CD14-positive monocyte (primary cell): ENCODE results near the gene TMEM141. TPM values are rescaled to one million over a fixed set of nuclear protein-coding genes. Genes with fewer than 3 reads are reported as not detected.

Source experiments
- DNase-seq, 3 donors: peaks; one replicate each; pipeline ENCODE4 v3.0.0-alpha.2; 2011 to 2022
- H2AFZ ChIP-seq: 2 replicates; pipeline ENCODE4 v1.6.0; 2012; ENCODE audit warnings: mild to moderate bottlenecking, low read depth, low read length, inconsistent platforms; ENCODE audit not compliant: insufficient read depth, poor library complexity, severe bottlenecking
- H3K27ac ChIP-seq, 2 donors: 1 replicate in 1 of 2; 2 replicates in 1 of 2; pipeline ENCODE4 v1.5.1; 2012 to 2013; ENCODE audit warnings: low read length in 2 of 2, control low read depth in 1 of 2, inconsistent platforms in 1 of 2, low read depth in 1 of 2, mild to moderate bottlenecking in 1 of 2
- H3K27me3 ChIP-seq, 2 donors: one replicate each; pipeline versions ENCODE4 v1.6.0 to v1.6.1; 2011 to 2013; ENCODE audit warnings: low read length in 2 of 2; ENCODE audit not compliant: control insufficient read depth in 2 of 2, insufficient read depth in 2 of 2
- H3K36me3 ChIP-seq, 2 donors: replicated peaks in 1 of 2; 1 replicate in 1 of 2; 2 replicates in 1 of 2; pipeline versions ENCODE4 v1.5.1 to v1.6.1; 2012 to 2013; ENCODE audit warnings: low read length in 2 of 2, control low read depth in 1 of 2, inconsistent platforms in 1 of 2, mild to moderate bottlenecking in 1 of 2; ENCODE audit not compliant: insufficient read depth in 2 of 2, control insufficient read depth in 1 of 2
- H3K4me1 ChIP-seq, 2 donors: 1 replicate in 1 of 2; 2 replicates in 1 of 2; pipeline versions ENCODE4 v1.5.1 to v1.6.1; 2012 to 2013; ENCODE audit warnings: low read length in 2 of 2, control low read depth in 1 of 2, inconsistent platforms in 1 of 2, mild to moderate bottlenecking in 1 of 2, moderate library complexity in 1 of 2; ENCODE audit not compliant: insufficient read depth in 2 of 2, control insufficient read depth in 1 of 2
- H3K4me2 ChIP-seq: replicated peaks from 2 replicates; pipeline ENCODE3; 2012; ENCODE audit warnings: low read length, moderate library complexity, mild to moderate bottlenecking; ENCODE audit not compliant: poor library complexity, severe bottlenecking; ENCODE audit errors: extremely low read depth
- H3K4me3 ChIP-seq, 3 experiments: fragments of 200-600 bp in 1 of 3; sonication (generic) in 1 of 3; replicated peaks in 1 of 3; 1 replicate in 2 of 3; 2 replicates in 1 of 3; pipeline ENCODE4 v1.5.1; 2011 to 2013; ENCODE audit warnings: low read length in 3 of 3, mild to moderate bottlenecking in 3 of 3, control low read depth in 2 of 3, low read depth in 2 of 3, inconsistent platforms in 1 of 3, moderate library complexity in 1 of 3
- H3K79me2 ChIP-seq: 2 replicates; pipeline ENCODE4 v1.6.0; 2012; ENCODE audit warnings: mild to moderate bottlenecking, control low read depth, inconsistent platforms, low read length, moderate library complexity; ENCODE audit not compliant: insufficient read depth
- H3K9ac ChIP-seq: 2 replicates; pipeline ENCODE4 v1.6.0; 2017; ENCODE audit warnings: low read length, mild to moderate bottlenecking; ENCODE audit not compliant: insufficient read depth, poor library complexity, severe bottlenecking
- H3K9me3 ChIP-seq, 2 donors: replicated peaks in 1 of 2; 1 replicate in 1 of 2; 2 replicates in 1 of 2; pipeline versions ENCODE4 v1.5.1 to v1.6.1; 2012 to 2013; ENCODE audit warnings: low read length in 2 of 2, control low read depth in 1 of 2; ENCODE audit not compliant: control insufficient read depth in 1 of 2, insufficient read depth in 1 of 2
- H4K20me1 ChIP-seq: 2 replicates; pipeline ENCODE4 v1.6.0; 2012; ENCODE audit warnings: mild to moderate bottlenecking, low read length, control low read depth, moderate library complexity; ENCODE audit not compliant: insufficient read depth
- H3K27ac Mint-ChIP-seq, 7 donors: one replicate each; pipeline ENCODE4 v1.8.0; 2020; ENCODE audit warnings: mild to moderate bottlenecking in 7 of 7, mixed read lengths in 7 of 7, moderate library complexity in 6 of 7, inconsistent platforms in 2 of 7
- H3K27me3 Mint-ChIP-seq, 3 donors: one replicate each; pipeline ENCODE4 v1.8.0; 2021 to 2022; ENCODE audit warnings: low read depth in 3 of 3, mild to moderate bottlenecking in 3 of 3, mixed read lengths in 3 of 3, moderate library complexity in 3 of 3, inconsistent platforms in 1 of 3
- H3K36me3 Mint-ChIP-seq, 2 donors: one replicate each; pipeline ENCODE4 v1.8.0; 2020; ENCODE audit warnings: mixed read lengths in 2 of 2, inconsistent platforms in 1 of 2, mild to moderate bottlenecking in 1 of 2
- H3K4me1 Mint-ChIP-seq: one replicate; pipeline ENCODE4 v1.8.0; 2020; ENCODE audit warnings: mild to moderate bottlenecking, mixed read lengths
- H3K4me3 Mint-ChIP-seq, 2 donors: one replicate each; pipeline ENCODE4 v1.8.0; 2020; ENCODE audit warnings: mild to moderate bottlenecking in 2 of 2, mixed read lengths in 2 of 2, moderate library complexity in 1 of 2
- H3K9me3 Mint-ChIP-seq, 7 donors: one replicate each; pipeline ENCODE4 v1.8.0; 2020 to 2022; ENCODE audit warnings: mixed read lengths in 7 of 7, mild to moderate bottlenecking in 6 of 7, moderate library complexity in 6 of 7, inconsistent platforms in 2 of 7
- CTCF ChIP-seq: fragments of 200-600 bp; IDR thresholded peaks from one replicate; pipeline ENCODE4 v1.8.0; 2022; ENCODE audit warnings: antibody characterized with exemption, mild to moderate bottlenecking
- WGBS: methylation state at CpG from one replicate; pipeline ENCODE4 v1.1.5; 2013; ENCODE audit warnings: missing lambda C conversion rate; ENCODE audit not compliant: insufficient coverage; 5-methylcytosine and 5-hydroxymethylcytosine counted together
- intact Hi-C, 2 donors: fragments of 100-400 bp; cut with micrococcal nuclease; formaldehyde crosslinking; loops; one replicate each; pipeline versions ENCODE4 v1.15.0 to v1.15.1; 2023
- polyA plus RNA-seq, 3 donors: library from polyadenylated mRNA; depleted of rRNA in 1 of 3; unstranded in 2 of 3; stranded (reverse) in 1 of 3; fragments of 300-500 nt in 2 of 3; fragments of >200 nt in 1 of 3; fragmentation: Illumina TruSeq in 2 of 3; gene quantifications; 1 replicate in 2 of 3; 2 replicates in 1 of 3; pipeline ENCODE4 v1.2.3, GENCODE V29; 2012 to 2021

Gene TMEM141
- polyA plus RNA-seq, 3 donors: 33.1 to 47.2 (median 39.2) TPM

DNA sequence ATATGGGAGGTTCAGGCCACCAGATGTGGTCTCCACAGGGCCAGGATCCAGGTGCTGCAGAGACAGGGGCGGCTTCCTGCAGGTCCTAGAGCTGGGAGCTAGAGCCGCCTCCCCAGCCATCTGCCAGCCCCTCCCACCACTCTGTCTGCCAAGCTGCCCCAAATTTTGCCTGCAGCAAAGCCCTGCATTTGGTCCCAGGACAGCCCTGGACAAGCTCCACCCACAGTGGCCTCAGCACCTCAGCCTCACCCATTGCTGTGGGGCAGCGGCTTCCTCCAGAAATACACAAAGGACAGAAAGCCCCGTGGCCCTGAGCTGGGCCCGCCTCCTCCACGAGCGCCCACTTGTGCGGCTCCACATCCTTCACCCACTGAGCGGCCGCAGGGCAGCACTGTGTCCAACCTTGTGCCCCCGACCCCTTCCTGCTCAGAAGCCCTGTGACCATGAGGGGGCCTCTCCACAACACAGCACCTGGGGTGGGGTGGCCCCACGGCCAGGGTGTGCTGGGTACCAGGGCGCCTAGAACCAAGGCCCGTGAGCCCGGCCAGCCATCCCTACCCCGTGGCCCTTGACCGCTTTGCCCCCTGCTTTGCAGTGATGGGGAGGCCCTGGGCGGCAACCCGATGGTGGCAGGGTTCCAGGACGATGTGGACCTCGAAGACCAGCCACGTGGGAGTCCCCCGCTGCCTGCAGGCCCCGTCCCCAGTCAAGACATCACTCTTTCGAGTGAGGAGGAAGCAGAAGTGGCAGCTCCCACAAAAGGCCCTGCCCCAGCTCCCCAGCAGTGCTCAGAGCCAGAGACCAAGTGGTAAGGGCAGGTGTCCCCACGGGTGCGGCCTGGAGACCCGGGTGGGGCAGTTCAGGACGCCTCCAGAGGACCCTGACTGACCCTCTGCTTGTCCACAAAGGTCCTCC lies 47.4 kb downstream of the TMEM141 start:
- peaks cover 14 to 18% of the 10 kb centered on the region in 2 donors for H3K4me1 ChIP-seq
- no peak overlapping the region for H3K27ac Mint-ChIP-seq
- no peak overlapping the region for H3K4me3 ChIP-seq
- H3K9ac ChIP-seq: no peak overlapping the region
- peaks cover 22 to 57% of the 10 kb centered on the region in 2 donors for H3K36me3 Mint-ChIP-seq
- no peak overlapping the region for H2AFZ ChIP-seq
- H3K9me3 Mint-ChIP-seq: peaks cover 0 to 3% (median under 1%) of the 10 kb centered on the region in 7 donors
- H4K20me1 ChIP-seq: no peaks in the 10 kb centered on the region
- peaks cover 33 to 43% of the 10 kb centered on the region in 2 donors for H3K36me3 ChIP-seq
- no peaks in the 10 kb centered on the region for H3K9me3 ChIP-seq
- no peak for DNase-seq
- intact Hi-C loops: no loop called here
- peaks cover 6% of the 10 kb centered on the region for H3K4me1 Mint-ChIP-seq
- 88% methylated on average over 26 of the region's 29 CpGs for WGBS
- H3K27ac ChIP-seq: no peak overlapping the region
- peaks cover 0 to 12% of the 10 kb centered on the region in 2 donors for H3K27me3 ChIP-seq
- TF ChIP-seq CTCF: no peak
- H3K4me2 ChIP-seq: no peak overlapping the region
- H3K27me3 Mint-ChIP-seq: peaks cover 2 to 17% (median 10%) of the 10 kb centered on the region in 3 donors
- no peaks in the 10 kb centered on the region for H3K79me2 ChIP-seq
- H3K4me3 Mint-ChIP-seq: no peak overlapping the region

- peaks cover 8 to 26% (median 16%) of the 10 kb centered on the region in 3 donors for H3K27me3 Mint-ChIP-seq
- no peak overlapping the region for H2AFZ ChIP-seq
- peaks cover 8% of the 10 kb centered on the region for H3K4me1 Mint-ChIP-seq
- no peak overlapping the region for H3K27ac ChIP-seq
- H3K9me3 ChIP-seq: no peaks in the 10 kb centered on the region
- no peak overlapping the region for H3K9ac ChIP-seq
- peaks cover 18 to 49% of the 10 kb centered on the region in 2 donors for H3K36me3 Mint-ChIP-seq
- H3K9me3 Mint-ChIP-seq: peaks cover 0 to 5% (median 3%) of the 10 kb centered on the region in 7 donors
- no peaks in the 10 kb centered on the region for H4K20me1 ChIP-seq
- intact Hi-C loops: loop anchor here (5.0 to 10.0 kb wide), 3 partner anchors 32 to 193 kb away; partner anchors contain the start of genes C8G (in 1 of the 2), FBXW5 (in 1 of the 2), FUT7 (in 1 of the 2) and RABL6 (in 1 of the 2)
- WGBS: 95% methylated on average over 25 of the region's 36 CpGs
- peak overlapping the region in 4 of 7 donors; percentile 54 to 85 (median 78) for H3K27ac Mint-ChIP-seq
- TF ChIP-seq CTCF: no peak
- no peaks in the 10 kb centered on the region for H3K79me2 ChIP-seq
- H3K27me3 ChIP-seq: peaks cover 0 to 20% of the 10 kb centered on the region in 2 donors
- H3K4me3 Mint-ChIP-seq: no peak overlapping the region
- DNase-seq: no peak
- H3K4me3 ChIP-seq: no peak overlapping the region
- peaks cover 33 to 37% of the 10 kb centered on the region in 2 donors for H3K36me3 ChIP-seq
- H3K4me2 ChIP-seq: no peak overlapping the region
- H3K4me1 ChIP-seq: peaks cover 15 to 25% of the 10 kb centered on the region in 2 donors
These were observed 48.3 kb downstream of the TMEM141 start for GRCh38 chr9:136839229-136840139.
